Measurements from ENCODE around the gene MDM4. TPM values are rescaled to one million over a fixed set of nuclear protein-coding genes. Genes with fewer than 3 reads are reported as not detected.
"Not testable (repeated sequence)": the region's sequence is repeated elsewhere in the genome, so short reads cannot be mapped to it uniquely, and the experiment has no call there.

Gene MDM4
- total RNA-seq, 2 experiments from 2014 or later = 74.7 to 100.0 TPM

- peak overlapping the region; percentile 100 for H3K27ac Mint-ChIP-seq
- peak; percentile 66 for DNase-seq
- H3K36me3 Mint-ChIP-seq = no peaks in the 10 kb centered on the region
- H3K27me3 Mint-ChIP-seq = no peaks in the 10 kb centered on the region
- peaks cover 35% of the 10 kb centered on the region for H3K4me1 Mint-ChIP-seq
- H3K4me3 Mint-ChIP-seq = peak overlapping the region; percentile 85
- CTCF ChIA-PET = interaction anchor here (0.8 to 18.4 kb wide), 14 partner anchors 9 to 299 kb away, joined by 3 to 918 read pairs (median 5); partner anchors contain the start of genes MDM4 and PIK3C2B
- peak; percentile 29 for ATAC-seq
- H3K9me3 Mint-ChIP-seq (ENCODE audit: low read depth) = no peaks in the 10 kb centered on the region
These were observed 8.7 kb upstream of the MDM4 start for GRCh38 chr1:204507317-204508105.

GRCh38 chr1:204509186-204509635 is 7.0 kb upstream of the MDM4 start:
- no peaks in the 10 kb centered on the region for H3K36me3 Mint-ChIP-seq
- no peaks in the 10 kb centered on the region for H3K9me3 Mint-ChIP-seq (ENCODE audit: low read depth)
- H3K4me3 Mint-ChIP-seq = no peak overlapping the region
- CTCF ChIA-PET = interaction anchor here (0.9 to 1.6 kb wide), 3 partner anchors 16 to 58 kb away, joined by 3 read pairs; no protein-coding TSS in a partner anchor
- H3K27ac Mint-ChIP-seq = no peak overlapping the region
- DNase-seq = no peak
- H3K4me1 Mint-ChIP-seq = peaks cover 38% of the 10 kb centered on the region
- no peak for ATAC-seq
- H3K27me3 Mint-ChIP-seq = no peaks in the 10 kb centered on the region

- Mint-ChIP-seq H3K9me3 (ENCODE audit: low read depth) (no peaks in the 10 kb centered on the region), H3K36me3 (no peaks in the 10 kb centered on the region), H3K4me3 (no peak overlapping the region), H3K4me1 (peaks cover 36% of the 10 kb centered on the region), H3K27me3 (no peaks in the 10 kb centered on the region), H3K27ac (no peak overlapping the region)
- ATAC-seq = no peak
- CTCF ChIA-PET = interaction anchor here (2.2 kb wide), 1 partner anchor 8 kb away, joined by 5 read pairs; no protein-coding TSS in a partner anchor
- DNase-seq = no peak
These were observed 4.8 kb upstream of the MDM4 start for GRCh38 chr1:204511366-204511765.

GRCh38 chr1:204513117-204513716 is 3.0 kb upstream of the MDM4 start:
- peak; percentile 66 for DNase-seq
- ATAC-seq = peak; percentile 15
- Mint-ChIP-seq H3K27ac (peak overlapping the region; percentile 100), H3K27me3 (no peaks in the 10 kb centered on the region), H3K36me3 (peaks cover 3% of the 10 kb centered on the region), H3K4me3 (peak overlapping the region; percentile 82), H3K4me1 (peaks cover 36% of the 10 kb centered on the region), H3K9me3 (ENCODE audit: low read depth) (no peaks in the 10 kb centered on the region)
- CTCF ChIA-PET = interaction anchor here (0.7 to 2.2 kb wide), 9 partner anchors 10 to 294 kb away, joined by 3 to 12 read pairs (median 5); partner anchors contain the start of gene PIK3C2B

GRCh38 chr1:204514828-204515227 is 1.4 kb upstream of the MDM4 start:
- H3K27me3 Mint-ChIP-seq = no peaks in the 10 kb centered on the region
- peaks cover 46% of the 10 kb centered on the region for H3K4me1 Mint-ChIP-seq
- no peak overlapping the region for H3K4me3 Mint-ChIP-seq
- H3K9me3 Mint-ChIP-seq (ENCODE audit: low read depth) = no peaks in the 10 kb centered on the region
- no peak for DNase-seq
- peaks cover 15% of the 10 kb centered on the region for H3K36me3 Mint-ChIP-seq
- peak overlapping the region; percentile 52 for H3K27ac Mint-ChIP-seq
- ATAC-seq = no peak
- CTCF ChIA-PET = interaction anchor here (0.7 to 3.7 kb wide), 8 partner anchors 9 to 292 kb away, joined by 3 to 46 read pairs (median 6); partner anchors contain the start of gene PIK3C2B

- H3K9me3 Mint-ChIP-seq (ENCODE audit: low read depth); H3K27ac Mint-ChIP-seq; H3K4me3 Mint-ChIP-seq; DNase-seq; H3K27me3 Mint-ChIP-seq; ATAC-seq: not testable (repeated sequence)
- H3K36me3 Mint-ChIP-seq = peaks cover 29% of the 10 kb centered on the region
- CTCF ChIA-PET = interaction anchor here (0.9 to 3.7 kb wide), 7 partner anchors 9 to 290 kb away, joined by 4 to 46 read pairs (median 8); no protein-coding TSS in a partner anchor
- H3K4me1 Mint-ChIP-seq = peaks cover 59% of the 10 kb centered on the region
These were observed 1.2 kb downstream of the MDM4 start for GRCh38 chr1:204517382-204517781.

- Mint-ChIP-seq H3K4me3 (peak overlapping the region; percentile 46), H3K27me3 (no peaks in the 10 kb centered on the region), H3K27ac (peak overlapping the region; percentile 77), H3K9me3 (ENCODE audit: low read depth) (peaks cover 5% of the 10 kb centered on the region), H3K4me1 (peaks cover 54% of the 10 kb centered on the region), H3K36me3 (peaks cover 51% of the 10 kb centered on the region)
- ATAC-seq = peak; percentile 50
- peak; percentile 80 for DNase-seq
- CTCF ChIA-PET = interaction anchor here (1.0 to 1.2 kb wide), 5 partner anchors 12 to 123 kb away, joined by 3 to 4 read pairs (median 3); no protein-coding TSS in a partner anchor
These were observed 4.9 kb downstream of the MDM4 start for GRCh38 chr1:204520834-204521709.

- CTCF ChIA-PET = interaction anchor here (0.7 to 1.2 kb wide), 6 partner anchors 11 to 285 kb away, joined by 3 to 5 read pairs (median 3); no protein-coding TSS in a partner anchor
These were observed 5.8 kb downstream of the MDM4 start for GRCh38 chr1:204521941-204522521.

GRCh38 chr1:204523605-204524215 is 7.5 kb downstream of the MDM4 start:
- H3K27me3 Mint-ChIP-seq = no peaks in the 10 kb centered on the region
- H3K4me1 Mint-ChIP-seq = peaks cover 44% of the 10 kb centered on the region
- DNase-seq (no peak), ATAC-seq (no peak)
- CTCF ChIA-PET = interaction anchor here (0.8 to 1.9 kb wide), 3 partner anchors 21 to 283 kb away, joined by 3 to 6 read pairs (median 3); no protein-coding TSS in a partner anchor
- peak overlapping the region; percentile 44 for H3K27ac Mint-ChIP-seq
- peaks cover 58% of the 10 kb centered on the region for H3K36me3 Mint-ChIP-seq
- H3K4me3 Mint-ChIP-seq = no peak overlapping the region
- peaks cover 5% of the 10 kb centered on the region for H3K9me3 Mint-ChIP-seq (ENCODE audit: low read depth)

More at GRCh38 chr1:204521941-204522521, 5.8 kb downstream of the MDM4 start:
- peaks cover 54% of the 10 kb centered on the region for H3K4me1 Mint-ChIP-seq
- H3K36me3 Mint-ChIP-seq = peaks cover 54% of the 10 kb centered on the region
- H3K27me3 Mint-ChIP-seq; DNase-seq; H3K9me3 Mint-ChIP-seq (ENCODE audit: low read depth); H3K4me3 Mint-ChIP-seq; ATAC-seq: not testable (repeated sequence)
- peak overlapping the region; percentile 40 for H3K27ac Mint-ChIP-seq

- CTCF ChIA-PET = interaction anchor here (1.0 to 1.9 kb wide), 3 partner anchors 12 to 22 kb away, joined by 3 to 6 read pairs (median 4); no protein-coding TSS in a partner anchor
- Mint-ChIP-seq H3K9me3 (ENCODE audit: low read depth) (peaks cover 5% of the 10 kb centered on the region), H3K27me3 (no peaks in the 10 kb centered on the region), H3K4me1 (peaks cover 35% of the 10 kb centered on the region), H3K36me3 (peaks cover 54% of the 10 kb centered on the region), H3K27ac (peak overlapping the region; percentile 44), H3K4me3 (no peak overlapping the region)
- DNase-seq (no peak), ATAC-seq (no peak)
These were observed 8.8 kb downstream of the MDM4 start for GRCh38 chr1:204524986-204525385.

GRCh38 chr1:204528241-204528640 is 12.0 kb downstream of the MDM4 start:
- peaks cover 5% of the 10 kb centered on the region for H3K9me3 Mint-ChIP-seq (ENCODE audit: low read depth)
- H3K36me3 Mint-ChIP-seq = peaks cover 59% of the 10 kb centered on the region
- H3K4me3 Mint-ChIP-seq = no peak overlapping the region
- H3K27me3 Mint-ChIP-seq = no peaks in the 10 kb centered on the region
- CTCF ChIA-PET = interaction anchor here (0.8 to 1.1 kb wide), 2 partner anchors 9 to 236 kb away, joined by 3 to 4 read pairs; no protein-coding TSS in a partner anchor
- no peak overlapping the region for H3K27ac Mint-ChIP-seq
- DNase-seq = no peak
- no peak for ATAC-seq
- H3K4me1 Mint-ChIP-seq = peaks cover 21% of the 10 kb centered on the region

GRCh38 chr1:204528677-204529076 is 12.5 kb downstream of the MDM4 start:
- H3K4me3 Mint-ChIP-seq = no peak overlapping the region
- H3K27ac Mint-ChIP-seq = no peak overlapping the region
- CTCF ChIA-PET = interaction anchor here (0.8 to 1.1 kb wide), 2 partner anchors 9 to 235 kb away, joined by 3 to 4 read pairs; no protein-coding TSS in a partner anchor
- H3K9me3 Mint-ChIP-seq (ENCODE audit: low read depth) = peaks cover 3% of the 10 kb centered on the region
- H3K27me3 Mint-ChIP-seq = no peaks in the 10 kb centered on the region
- no peak for DNase-seq
- H3K4me1 Mint-ChIP-seq = peaks cover 18% of the 10 kb centered on the region
- no peak for ATAC-seq
- peaks cover 56% of the 10 kb centered on the region for H3K36me3 Mint-ChIP-seq

Data from activated CD8-positive, alpha-beta memory T cell treated with anti-CD3 and anti-CD28 coated beads, Interleukin-2, amount 10 ng/mL, durations not matched to agents 7 days and 5 days (primary cell).